ENCODE results near the gene ARHGAP42.

DNA sequence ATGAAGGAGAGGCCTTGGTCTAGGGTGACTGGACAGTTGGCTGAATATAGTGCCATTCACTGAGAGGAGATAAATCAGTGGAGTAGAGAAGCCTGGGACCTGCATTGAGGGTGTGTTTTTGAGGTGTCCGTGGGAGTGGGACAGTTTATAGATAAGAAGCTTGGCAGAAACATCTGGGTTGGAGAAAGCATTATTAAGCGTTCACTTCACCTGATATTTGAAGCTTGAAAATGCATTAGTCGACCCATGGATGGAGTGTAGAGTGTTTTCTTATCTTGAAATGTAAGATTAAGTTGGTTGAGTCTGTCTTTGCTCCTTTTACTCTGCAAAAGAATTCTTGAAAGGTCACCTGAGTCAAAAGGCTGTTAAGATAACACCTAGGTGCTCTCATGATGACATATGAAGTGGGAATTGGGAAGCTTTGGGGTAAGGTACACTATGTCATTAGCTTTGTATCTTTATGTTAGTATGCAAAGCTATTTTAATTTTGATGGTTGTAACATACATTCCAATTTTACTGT lies 160.7 kb downstream of the ARHGAP42 start:
- TF ChIP-seq, protein P1, sequence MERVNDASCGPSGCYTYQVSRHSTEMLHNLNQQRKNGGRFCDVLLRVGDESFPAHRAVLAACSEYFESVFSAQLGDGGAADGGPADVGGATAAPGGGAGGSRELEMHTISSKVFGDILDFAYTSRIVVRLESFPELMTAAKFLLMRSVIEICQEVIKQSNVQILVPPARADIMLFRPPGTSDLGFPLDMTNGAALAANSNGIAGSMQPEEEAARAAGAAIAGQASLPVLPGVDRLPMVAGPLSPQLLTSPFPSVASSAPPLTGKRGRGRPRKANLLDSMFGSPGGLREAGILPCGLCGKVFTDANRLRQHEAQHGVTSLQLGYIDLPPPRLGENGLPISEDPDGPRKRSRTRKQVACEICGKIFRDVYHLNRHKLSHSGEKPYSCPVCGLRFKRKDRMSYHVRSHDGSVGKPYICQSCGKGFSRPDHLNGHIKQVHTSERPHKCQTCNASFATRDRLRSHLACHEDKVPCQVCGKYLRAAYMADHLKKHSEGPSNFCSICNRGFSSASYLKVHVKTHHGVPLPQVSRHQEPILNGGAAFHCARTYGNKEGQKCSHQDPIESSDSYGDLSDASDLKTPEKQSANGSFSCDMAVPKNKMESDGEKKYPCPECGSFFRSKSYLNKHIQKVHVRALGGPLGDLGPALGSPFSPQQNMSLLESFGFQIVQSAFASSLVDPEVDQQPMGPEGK (CRISPR knock-in tag; IDR thresholded peaks at IDR 0.05; ENCODE audit: borderline replicate concordance), result no peak
- TF ChIP-seq ZFP3 (CRISPR knock-in tag; IDR thresholded peaks at IDR 0.05), result no peak
- no peak for TF ChIP-seq RARB (CRISPR knock-in tag; IDR thresholded peaks at IDR 0.05)
- TF ChIP-seq, protein P2, sequence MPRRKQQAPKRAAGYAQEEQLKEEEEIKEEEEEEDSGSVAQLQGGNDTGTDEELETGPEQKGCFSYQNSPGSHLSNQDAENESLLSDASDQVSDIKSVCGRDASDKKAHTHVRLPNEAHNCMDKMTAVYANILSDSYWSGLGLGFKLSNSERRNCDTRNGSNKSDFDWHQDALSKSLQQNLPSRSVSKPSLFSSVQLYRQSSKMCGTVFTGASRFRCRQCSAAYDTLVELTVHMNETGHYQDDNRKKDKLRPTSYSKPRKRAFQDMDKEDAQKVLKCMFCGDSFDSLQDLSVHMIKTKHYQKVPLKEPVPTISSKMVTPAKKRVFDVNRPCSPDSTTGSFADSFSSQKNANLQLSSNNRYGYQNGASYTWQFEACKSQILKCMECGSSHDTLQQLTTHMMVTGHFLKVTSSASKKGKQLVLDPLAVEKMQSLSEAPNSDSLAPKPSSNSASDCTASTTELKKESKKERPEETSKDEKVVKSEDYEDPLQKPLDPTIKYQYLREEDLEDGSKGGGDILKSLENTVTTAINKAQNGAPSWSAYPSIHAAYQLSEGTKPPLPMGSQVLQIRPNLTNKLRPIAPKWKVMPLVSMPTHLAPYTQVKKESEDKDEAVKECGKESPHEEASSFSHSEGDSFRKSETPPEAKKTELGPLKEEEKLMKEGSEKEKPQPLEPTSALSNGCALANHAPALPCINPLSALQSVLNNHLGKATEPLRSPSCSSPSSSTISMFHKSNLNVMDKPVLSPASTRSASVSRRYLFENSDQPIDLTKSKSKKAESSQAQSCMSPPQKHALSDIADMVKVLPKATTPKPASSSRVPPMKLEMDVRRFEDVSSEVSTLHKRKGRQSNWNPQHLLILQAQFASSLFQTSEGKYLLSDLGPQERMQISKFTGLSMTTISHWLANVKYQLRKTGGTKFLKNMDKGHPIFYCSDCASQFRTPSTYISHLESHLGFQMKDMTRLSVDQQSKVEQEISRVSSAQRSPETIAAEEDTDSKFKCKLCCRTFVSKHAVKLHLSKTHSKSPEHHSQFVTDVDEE (CRISPR knock-in tag; IDR thresholded peaks at IDR 0.05), result no peak
- no peak for TF ChIP-seq ISL1 (CRISPR knock-in tag; IDR thresholded peaks at IDR 0.05)
- no peak for TF ChIP-seq PPARA (CRISPR knock-in tag; IDR thresholded peaks at IDR 0.05; ENCODE audit: borderline replicate concordance)
